Epithelial cell of proximal tubule (primary cell): Measurements from ENCODE around the gene SLC9A9. TPM values are rescaled to one million over a fixed set of nuclear protein-coding genes. Genes with fewer than 3 reads are reported as not detected.
"Not testable (repeated sequence)": the region's sequence is repeated elsewhere in the genome, so short reads cannot be mapped to it uniquely, and the experiment has no call there.

ENCODE experiments used
- DNase-seq: peaks from one replicate; pipeline ENCODE4 v3.0.0-alpha.2; 2011; ENCODE audit warnings: low read depth
- H3K4me3 ChIP-seq: 2 replicates; pipeline ENCODE4 v1.5.1; 2011; ENCODE audit warnings: low read depth, mild to moderate bottlenecking, low read length
- CTCF ChIP-seq: conservative IDR thresholded peaks from 2 replicates; pipeline ENCODE4 v1.5.1; 2012; ENCODE audit warnings: low read depth, mild to moderate bottlenecking, low read length
- total RNA-seq: library from RNA; depleted of rRNA; stranded (reverse); fragments of >200 nt; gene quantifications from 2 replicates; pipeline ENCODE4 v1.2.3, GENCODE V29; 2015

SLC9A9 gene
- total RNA-seq, 1 donor from 2014 or later: 0.17 TPM

GRCh38 chr3:143525408-143525807, 322.9 kb downstream of the SLC9A9 start:
- DNase-seq: no peak
- no peak overlapping the region for H3K4me3 ChIP-seq
- no peak for TF ChIP-seq CTCF

GRCh38 chr3:143521803-143522202, 326.5 kb downstream of the SLC9A9 start:
- no peak overlapping the region for H3K4me3 ChIP-seq
- no peak for TF ChIP-seq CTCF
- no peak for DNase-seq

GRCh38 chr3:143517131-143517530, 331.1 kb downstream of the SLC9A9 start:
- DNase-seq, H3K4me3 ChIP-seq: not testable (repeated sequence)

GRCh38 chr3:143514874-143515273, 333.4 kb downstream of the SLC9A9 start:
- H3K4me3 ChIP-seq: no peak overlapping the region
- no peak for TF ChIP-seq CTCF
- DNase-seq: no peak

- TF ChIP-seq CTCF: no peak
- DNase-seq: no peak
- no peak overlapping the region for H3K4me3 ChIP-seq
These were observed 334.2 kb downstream of the SLC9A9 start for GRCh38 chr3:143514109-143514508.

GRCh38 chr3:143511174-143511879, 336.9 kb downstream of the SLC9A9 start:
- no peak overlapping the region for H3K4me3 ChIP-seq
- no peak for TF ChIP-seq CTCF
- no peak for DNase-seq

GRCh38 chr3:143510601-143511000, 337.7 kb downstream of the SLC9A9 start:
- TF ChIP-seq CTCF: no peak
- no peak for DNase-seq

More at GRCh38 chr3:143510601-143511000, 337.7 kb downstream of the SLC9A9 start:
- no peak overlapping the region for H3K4me3 ChIP-seq
